ENCODE results near the gene STAT3. TPM values are rescaled to one million over a fixed set of nuclear protein-coding genes. Genes with fewer than 3 reads are reported as not detected.

STAT3 gene
- total and polyA plus RNA-seq, 9 of the 15 experiments (the other 6 are each of a cell fraction or from before 2014, with no cell fraction given), result 90.0 to 179 (median 114) TPM

DNA sequence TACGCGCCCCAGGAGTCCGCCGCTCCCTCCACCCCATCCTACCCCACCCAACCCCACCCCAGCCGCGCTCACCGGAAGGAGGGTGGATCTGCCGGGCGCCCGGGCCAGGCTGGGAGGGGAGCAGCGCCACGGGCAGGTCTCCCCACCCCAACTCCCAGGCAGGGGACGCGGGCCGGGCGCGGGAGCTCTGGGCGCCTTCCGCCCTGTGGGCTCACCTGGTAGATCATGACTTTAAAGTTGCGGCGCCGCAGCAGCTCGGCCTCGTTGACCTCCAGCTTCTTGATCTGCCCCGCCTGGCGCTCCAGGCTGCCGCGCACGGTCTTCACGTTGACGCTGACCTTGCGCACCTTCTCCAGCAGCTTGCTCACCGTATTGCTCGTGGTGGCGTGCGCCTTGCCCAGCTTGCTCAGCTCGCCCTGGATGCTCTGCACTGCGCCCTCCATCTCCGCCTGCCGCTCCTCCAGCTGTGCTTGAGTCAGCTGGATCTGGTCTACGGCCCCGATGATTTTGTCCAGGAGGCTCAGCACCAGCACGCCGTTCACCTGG lies 34.2 kb upstream of the STAT3 start (continued):
- TF ChIP-seq PATZ1 (CRISPR knock-in tag; IDR thresholded peaks at IDR 0.05; ENCODE audit: borderline replicate concordance), result no peak
- no peak for TF ChIP-seq TGIF2 (CRISPR knock-in tag; IDR thresholded peaks at IDR 0.05)
- no peak for TF ChIP-seq C11orf30 (IDR thresholded peaks at IDR 0.05; ENCODE audit: low read depth)
- no peak for TF ChIP-seq ZNF197 (CRISPR knock-in tag; IDR thresholded peaks at IDR 0.05; ENCODE audit: low read depth)
- TF ChIP-seq, protein P1, sequence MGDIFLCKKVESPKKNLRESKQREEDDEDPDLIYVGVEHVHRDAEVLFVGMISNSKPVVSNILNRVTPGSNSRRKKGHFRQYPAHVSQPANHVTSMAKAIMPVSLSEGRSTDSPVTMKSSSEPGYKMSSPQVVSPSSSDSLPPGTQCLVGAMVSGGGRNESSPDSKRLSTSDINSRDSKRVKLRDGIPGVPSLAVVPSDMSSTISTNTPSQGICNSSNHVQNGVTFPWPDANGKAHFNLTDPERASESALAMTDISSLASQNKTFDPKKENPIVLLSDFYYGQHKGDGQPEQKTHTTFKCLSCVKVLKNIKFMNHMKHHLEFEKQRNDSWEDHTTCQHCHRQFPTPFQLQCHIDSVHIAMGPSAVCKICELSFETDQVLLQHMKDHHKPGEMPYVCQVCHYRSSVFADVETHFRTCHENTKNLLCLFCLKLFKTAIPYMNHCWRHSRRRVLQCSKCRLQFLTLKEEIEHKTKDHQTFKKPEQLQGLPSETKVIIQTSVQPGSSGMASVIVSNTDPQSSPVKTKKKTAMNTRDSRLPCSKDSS (IDR thresholded peaks at IDR 0.05; ENCODE audit: low read depth, partially characterized antibody), result no peak
- peak; percentile 74 for TF ChIP-seq DACH1 (IDR thresholded peaks at IDR 0.05; ENCODE audit: partially characterized antibody)
- TF ChIP-seq NRF1 (conservative IDR thresholded peaks at IDR 0.05 in 1 of 2, IDR thresholded peaks at IDR 0.05 in 1 of 2), result peak; percentile 78 to 82
- no peak for TF ChIP-seq TCF7L2 (IDR thresholded peaks at IDR 0.05; ENCODE audit: low read depth, low read length)
- TF ChIP-seq, protein P2, sequence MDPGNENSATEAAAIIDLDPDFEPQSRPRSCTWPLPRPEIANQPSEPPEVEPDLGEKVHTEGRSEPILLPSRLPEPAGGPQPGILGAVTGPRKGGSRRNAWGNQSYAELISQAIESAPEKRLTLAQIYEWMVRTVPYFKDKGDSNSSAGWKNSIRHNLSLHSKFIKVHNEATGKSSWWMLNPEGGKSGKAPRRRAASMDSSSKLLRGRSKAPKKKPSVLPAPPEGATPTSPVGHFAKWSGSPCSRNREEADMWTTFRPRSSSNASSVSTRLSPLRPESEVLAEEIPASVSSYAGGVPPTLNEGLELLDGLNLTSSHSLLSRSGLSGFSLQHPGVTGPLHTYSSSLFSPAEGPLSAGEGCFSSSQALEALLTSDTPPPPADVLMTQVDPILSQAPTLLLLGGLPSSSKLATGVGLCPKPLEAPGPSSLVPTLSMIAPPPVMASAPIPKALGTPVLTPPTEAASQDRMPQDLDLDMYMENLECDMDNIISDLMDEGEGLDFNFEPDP (CRISPR knock-in tag; IDR thresholded peaks at IDR 0.05), result no peak
- 0 out of 2 replicates have a peak, but pooled peaks have one; percentile 51 for TF ChIP-seq KAT7 (CRISPR knock-in tag; IDR thresholded peaks at IDR 0.05; ENCODE audit: borderline replicate concordance)
- TF ChIP-seq, protein P3, sequence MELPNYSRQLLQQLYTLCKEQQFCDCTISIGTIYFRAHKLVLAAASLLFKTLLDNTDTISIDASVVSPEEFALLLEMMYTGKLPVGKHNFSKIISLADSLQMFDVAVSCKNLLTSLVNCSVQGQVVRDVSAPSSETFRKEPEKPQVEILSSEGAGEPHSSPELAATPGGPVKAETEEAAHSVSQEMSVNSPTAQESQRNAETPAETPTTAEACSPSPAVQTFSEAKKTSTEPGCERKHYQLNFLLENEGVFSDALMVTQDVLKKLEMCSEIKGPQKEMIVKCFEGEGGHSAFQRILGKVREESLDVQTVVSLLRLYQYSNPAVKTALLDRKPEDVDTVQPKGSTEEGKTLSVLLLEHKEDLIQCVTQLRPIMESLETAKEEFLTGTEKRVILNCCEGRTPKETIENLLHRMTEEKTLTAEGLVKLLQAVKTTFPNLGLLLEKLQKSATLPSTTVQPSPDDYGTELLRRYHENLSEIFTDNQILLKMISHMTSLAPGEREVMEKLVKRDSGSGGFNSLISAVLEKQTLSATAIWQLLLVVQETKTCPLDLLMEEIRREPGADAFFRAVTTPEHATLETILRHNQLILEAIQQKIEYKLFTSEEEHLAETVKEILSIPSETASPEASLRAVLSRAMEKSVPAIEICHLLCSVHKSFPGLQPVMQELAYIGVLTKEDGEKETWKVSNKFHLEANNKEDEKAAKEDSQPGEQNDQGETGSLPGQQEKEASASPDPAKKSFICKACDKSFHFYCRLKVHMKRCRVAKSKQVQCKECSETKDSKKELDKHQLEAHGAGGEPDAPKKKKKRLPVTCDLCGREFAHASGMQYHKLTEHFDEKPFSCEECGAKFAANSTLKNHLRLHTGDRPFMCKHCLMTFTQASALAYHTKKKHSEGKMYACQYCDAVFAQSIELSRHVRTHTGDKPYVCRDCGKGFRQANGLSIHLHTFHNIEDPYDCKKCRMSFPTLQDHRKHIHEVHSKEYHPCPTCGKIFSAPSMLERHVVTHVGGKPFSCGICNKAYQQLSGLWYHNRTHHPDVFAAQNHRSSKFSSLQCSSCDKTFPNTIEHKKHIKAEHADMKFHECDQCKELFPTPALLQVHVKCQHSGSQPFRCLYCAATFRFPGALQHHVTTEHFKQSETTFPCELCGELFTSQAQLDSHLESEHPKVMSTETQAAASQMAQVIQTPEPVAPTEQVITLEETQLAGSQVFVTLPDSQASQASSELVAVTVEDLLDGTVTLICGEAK (IDR thresholded peaks at IDR 0.05), result peak; percentile 38; the same call in 1 of the 2 replicates
- TF ChIP-seq, protein P3 (CRISPR knock-in tag; IDR thresholded peaks at IDR 0.05), result no peak
- TF ChIP-seq NR2C2 (CRISPR knock-in tag; IDR thresholded peaks at IDR 0.05), result no peak
- TF ChIP-seq NR2C2 (tag; IDR thresholded peaks at IDR 0.05), result 0 out of 2 replicates have a peak, but pooled peaks have one; percentile 15
